Ishikawa (cell line): ENCODE measurements around the gene NEDD4L.

Experiments used
- CEBPB ChIP-seq: IDR thresholded peaks from 2 replicates; pipeline ENCODE4 v1.6.1; 2012
- CREB1 ChIP-seq: IDR thresholded peaks from 2 replicates; pipeline ENCODE4 v1.6.1; 2012; ENCODE audit warnings: low read depth
- EGR1 ChIP-seq: IDR thresholded peaks from 2 replicates; pipeline ENCODE4 v1.6.1; 2012
- EP300 ChIP-seq: IDR thresholded peaks from 2 replicates; pipeline ENCODE4 v1.6.1; 2012; ENCODE audit warnings: borderline replicate concordance
- FOXM1 ChIP-seq: IDR thresholded peaks from 2 replicates; pipeline ENCODE4 v1.6.1; 2012; ENCODE audit warnings: low read depth, borderline replicate concordance
- MAX ChIP-seq: IDR thresholded peaks from 2 replicates; pipeline ENCODE4 v1.6.1; 2012
- NFIC ChIP-seq: IDR thresholded peaks from 2 replicates; pipeline ENCODE4 v1.6.1; 2012
- RAD21 ChIP-seq: IDR thresholded peaks from 2 replicates; pipeline ENCODE4 v1.6.1; 2012; ENCODE audit warnings: low read depth
- REST ChIP-seq: IDR thresholded peaks from 2 replicates; pipeline ENCODE4 v1.6.1; 2012; ENCODE audit warnings: low read depth, mild to moderate bottlenecking
- TAF1 ChIP-seq: IDR thresholded peaks from 2 replicates; pipeline ENCODE4 v1.6.1; 2012; ENCODE audit warnings: low read depth, mild to moderate bottlenecking
- TCF12 ChIP-seq: IDR thresholded peaks from 2 replicates; pipeline ENCODE4 v1.6.1; 2012; ENCODE audit warnings: low read depth
- TEAD4 ChIP-seq: IDR thresholded peaks from 2 replicates; pipeline ENCODE4 v1.6.1; 2012
- YY1 ChIP-seq: IDR thresholded peaks from 2 replicates; pipeline ENCODE4 v1.6.1; 2012; ENCODE audit warnings: low read depth
- ZBTB7A ChIP-seq: IDR thresholded peaks from 2 replicates; pipeline ENCODE4 v1.6.1; 2012; ENCODE audit warnings: low read depth
- TF ChIP-seq, protein P1 (sequence below): IDR thresholded peaks from 2 replicates; pipeline ENCODE4 v1.6.1; 2012

NEDD4L gene

GRCh38 chr18:58308463-58308862 lies 264.4 kb downstream of the NEDD4L start:
- no peak for TF ChIP-seq TAF1
- no peak for TF ChIP-seq RAD21
- no peak for TF ChIP-seq EP300
- TF ChIP-seq EGR1 = no peak
- TF ChIP-seq TEAD4 = no peak
- TF ChIP-seq REST = no peak
- no peak for TF ChIP-seq CREB1
- TF ChIP-seq YY1 = no peak
- TF ChIP-seq, protein P1, sequence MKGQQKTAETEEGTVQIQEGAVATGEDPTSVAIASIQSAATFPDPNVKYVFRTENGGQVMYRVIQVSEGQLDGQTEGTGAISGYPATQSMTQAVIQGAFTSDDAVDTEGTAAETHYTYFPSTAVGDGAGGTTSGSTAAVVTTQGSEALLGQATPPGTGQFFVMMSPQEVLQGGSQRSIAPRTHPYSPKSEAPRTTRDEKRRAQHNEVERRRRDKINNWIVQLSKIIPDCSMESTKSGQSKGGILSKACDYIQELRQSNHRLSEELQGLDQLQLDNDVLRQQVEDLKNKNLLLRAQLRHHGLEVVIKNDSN = no peak
- TF ChIP-seq NFIC = no peak
- TF ChIP-seq CEBPB = no peak
- no peak for TF ChIP-seq ZBTB7A
- no peak for TF ChIP-seq MAX
- no peak for TF ChIP-seq FOXM1
- TF ChIP-seq TCF12 = no peak

DNA sequence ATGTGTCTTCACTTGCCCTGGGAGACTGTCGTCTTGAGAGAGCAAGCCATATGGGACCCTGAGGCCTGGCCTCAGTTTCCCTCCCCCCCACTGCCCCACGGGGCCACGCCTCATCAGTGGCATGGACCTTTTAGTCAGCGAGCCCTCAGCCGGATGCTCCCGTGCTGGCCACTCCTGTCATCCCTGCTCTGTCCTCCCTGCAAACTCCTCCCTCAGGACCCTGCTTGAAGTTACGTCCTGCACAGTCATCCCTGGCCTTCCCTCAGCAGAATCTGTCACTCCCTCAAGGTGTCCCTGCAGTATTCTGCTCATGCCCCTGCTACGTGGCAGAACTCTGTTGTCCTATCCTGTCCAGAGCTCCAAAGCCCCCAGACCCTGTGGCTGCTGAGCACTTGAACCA lies 265.1 kb downstream of the NEDD4L start:
- TF ChIP-seq CREB1 (no peak), YY1 (no peak), RAD21 (no peak), NFIC (no peak), MAX (no peak), FOXM1 (no peak), TEAD4 (no peak), CEBPB (no peak), REST (no peak), ZBTB7A (no peak), EGR1 (no peak), TCF12 (no peak), EP300 (no peak), TAF1 (no peak)
- TF ChIP-seq, protein P1 = no peak

DNA sequence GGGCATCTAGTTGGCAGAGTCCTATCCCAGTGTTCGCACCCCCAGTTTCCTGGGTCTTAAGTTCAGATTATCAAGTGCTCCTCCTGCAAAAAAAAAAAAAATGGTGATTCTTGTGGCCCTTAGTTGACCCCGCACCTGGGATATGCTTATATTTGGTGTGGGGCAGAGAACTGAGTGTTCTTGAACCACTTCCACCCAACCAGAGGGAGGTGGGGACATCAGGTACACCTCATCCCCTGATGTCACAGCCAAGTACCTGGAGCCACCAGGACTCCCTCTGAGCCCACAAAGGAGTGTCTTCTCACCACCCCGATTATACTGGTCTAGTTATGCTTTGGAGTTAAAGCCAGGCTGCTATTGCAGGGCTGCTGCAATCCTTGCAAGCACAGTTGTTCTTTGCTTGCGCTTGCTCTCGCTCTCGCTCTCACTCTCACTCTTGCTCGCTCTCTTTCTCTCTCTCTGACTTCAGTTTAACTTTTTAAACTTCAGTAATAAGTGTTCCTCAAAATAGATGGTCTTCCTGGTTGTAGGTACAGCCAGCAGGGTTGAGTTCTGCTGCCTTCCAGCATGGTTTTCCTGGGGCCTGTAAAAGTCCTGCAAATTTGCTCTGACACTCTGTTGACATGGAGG lies 265.7 kb downstream of the NEDD4L start:
- no peak for TF ChIP-seq REST

GRCh38 chr18:58310517-58310916 lies 266.5 kb downstream of the NEDD4L start:
- TF ChIP-seq EGR1 (peak; percentile 95), TCF12 (no peak), EP300 (0 out of 2 replicates have a peak, but pooled peaks have one; percentile 19), CEBPB (peak; percentile 92), NFIC (0 out of 2 replicates have a peak, but pooled peaks have one; percentile 10), TEAD4 (peak; percentile 19; the same call in 1 of the 2 replicates)

DNA sequence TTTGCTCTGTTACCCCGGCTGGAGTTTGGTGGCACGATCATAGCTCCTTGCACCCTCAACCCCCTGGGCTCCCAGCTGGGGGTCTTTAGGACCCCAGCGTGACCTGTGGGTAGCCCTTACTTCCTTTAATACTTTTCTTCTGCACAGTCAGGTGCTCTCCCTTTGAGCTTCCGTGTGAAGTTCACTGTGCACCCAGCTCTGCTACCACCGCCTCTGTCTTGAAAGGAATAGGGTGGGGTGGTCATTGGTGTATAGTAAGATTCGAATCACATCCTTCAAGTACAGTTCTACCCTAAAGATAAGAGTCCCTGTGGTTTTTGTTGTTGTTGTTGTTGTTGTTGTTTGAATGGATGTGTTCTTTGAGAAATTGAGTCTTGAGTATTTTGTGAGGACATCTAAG lies 267.4 kb downstream of the NEDD4L start:
- TF ChIP-seq EP300 = no peak
- no peak for TF ChIP-seq EGR1
- no peak for TF ChIP-seq NFIC
- no peak for TF ChIP-seq MAX
- no peak for TF ChIP-seq TCF12
- no peak for TF ChIP-seq TAF1
- no peak for TF ChIP-seq REST
- TF ChIP-seq ZBTB7A = no peak
- TF ChIP-seq YY1 = no peak
